Caki2 (cell line): Measurements from ENCODE around the gene BCL2L14. TPM values are rescaled to one million over a fixed set of nuclear protein-coding genes. Genes with fewer than 3 reads are reported as not detected.
"Not testable (repeated sequence)": the region's sequence is repeated elsewhere in the genome, so short reads cannot be mapped to it uniquely, and the experiment has no call there.

Experiments used
- DNase-seq: peaks from one replicate; pipeline ENCODE4 v3.0.0-alpha.2; 2015; ENCODE audit warnings: low read depth
- in situ Hi-C: cut with HindIII; loops from 2 replicates; pipeline ENCODE4 v1.10.0; 2016; ENCODE audit warnings: low sequenced_read_pairs, low pct_unique_long_range_greater_than_20kb, mixed read lengths
- total RNA-seq: library from RNA; depleted of rRNA; stranded (reverse); fragments of >200 nt; shearing (Covaris generic); gene quantifications from 2 replicates; pipeline ENCODE4 v1.2.3, GENCODE V29; 2014; ENCODE audit warnings: low replicate concordance; rRNA removed

The BCL2L14 gene
- total RNA-seq, 1 experiment from 2014 or later = not detected

DNA sequence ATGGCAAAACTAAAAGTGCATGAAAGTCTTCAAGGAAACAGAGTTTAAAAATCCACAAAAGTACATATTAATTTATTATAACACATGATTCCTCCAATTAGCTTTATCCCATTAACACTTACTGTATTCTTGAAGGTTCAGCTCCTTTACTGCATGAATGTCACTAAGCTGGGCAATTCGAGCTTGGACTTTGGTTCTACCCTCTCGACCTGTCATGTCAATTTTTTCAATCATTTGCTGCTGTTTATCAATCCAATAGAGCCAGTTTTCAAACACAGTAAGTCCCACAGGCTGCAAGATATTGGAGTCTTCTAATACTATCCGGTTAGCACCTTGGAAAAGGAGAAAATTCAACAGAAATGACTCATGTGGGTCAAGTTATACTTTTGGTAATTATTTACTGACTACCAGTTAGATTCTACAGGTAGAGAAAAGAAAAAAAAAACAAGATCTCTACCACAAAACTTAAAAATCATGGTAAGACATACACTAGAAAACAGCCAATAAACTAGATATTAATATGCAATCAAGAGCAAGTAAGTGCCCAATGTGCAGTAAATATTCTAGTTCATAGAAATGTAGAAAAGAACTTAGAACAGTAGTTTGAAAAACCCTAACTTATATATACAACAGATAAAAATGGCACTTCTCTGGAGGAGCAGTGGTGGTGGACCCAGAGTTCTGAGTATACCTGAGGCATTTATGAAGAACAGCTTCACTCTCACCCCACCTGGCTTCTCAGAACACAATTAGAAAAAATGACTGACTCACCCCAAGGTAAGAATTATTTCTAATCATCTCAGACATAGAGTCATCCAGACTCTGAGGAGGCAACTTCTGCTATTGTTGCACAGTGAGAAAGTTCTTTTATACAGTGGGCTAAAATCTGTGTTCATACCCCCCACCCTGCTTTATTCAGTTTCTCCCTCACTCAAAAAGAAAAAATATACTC lies 67.7 kb downstream of the BCL2L14 start:
- DNase-seq = peak; percentile 35

DNA sequence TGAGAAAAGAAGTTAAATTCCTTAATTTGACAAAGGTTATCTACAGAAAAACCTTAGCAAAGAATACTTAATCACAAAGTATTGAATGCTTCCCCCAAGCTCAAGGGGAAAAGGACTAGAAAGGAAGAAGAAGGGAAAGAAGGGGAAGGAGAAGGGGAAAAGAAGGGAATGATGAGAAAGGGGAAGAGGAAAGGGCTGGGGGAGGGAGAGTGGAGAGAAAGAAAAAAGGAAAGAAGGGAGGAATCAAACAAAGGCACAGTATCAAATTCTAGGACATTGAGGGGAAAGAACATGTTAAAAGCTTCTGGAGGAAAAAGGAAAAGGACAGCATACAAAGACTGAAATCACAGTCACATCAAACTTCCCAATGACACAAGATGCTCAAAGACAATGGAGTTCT lies 70.3 kb downstream of the BCL2L14 start:
- in situ Hi-C loops = no loop called here
- no peak for DNase-seq

More for the DNA sequence above, 67.7 kb downstream of the BCL2L14 start:
- in situ Hi-C loops = no loop called here

DNA sequence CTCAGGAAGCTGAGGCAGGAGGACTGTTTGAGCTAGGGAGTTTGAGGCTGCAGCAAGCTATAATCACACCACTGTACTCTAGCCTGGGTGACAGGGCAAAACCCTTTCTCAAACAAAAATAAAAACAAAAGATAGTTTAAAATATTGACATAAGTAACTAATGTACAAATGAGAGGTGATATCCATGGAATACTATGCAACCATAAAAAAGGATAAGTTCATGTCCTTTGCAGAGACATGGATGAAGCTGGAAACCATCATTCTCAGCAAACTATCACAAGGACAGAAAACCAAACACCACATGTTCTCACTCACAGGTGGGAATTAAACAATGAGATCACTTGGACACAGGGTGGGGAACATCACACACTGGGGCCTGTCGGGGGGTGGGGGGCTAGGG lies 73.8 kb downstream of the BCL2L14 start:
- DNase-seq, in situ Hi-C loops: not testable (repeated sequence)

DNA sequence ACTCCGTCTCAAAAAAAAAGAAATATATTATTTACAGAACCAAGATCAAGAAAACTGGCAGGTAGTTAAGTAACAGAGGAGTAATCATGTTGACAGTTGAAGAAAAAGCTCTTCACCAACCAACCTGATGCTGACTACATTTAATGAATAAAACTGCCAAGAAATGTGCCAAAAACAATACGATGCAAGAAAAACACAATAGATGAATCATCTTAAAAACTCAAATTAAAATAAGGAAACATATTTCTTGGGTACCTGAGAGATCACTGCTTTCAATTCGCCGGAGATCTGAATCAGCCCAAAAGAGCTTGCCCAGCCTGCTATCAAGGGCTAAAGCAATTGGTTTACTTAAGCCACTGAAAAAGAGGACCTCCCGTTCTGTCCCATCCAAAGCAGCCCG lies 76.4 kb downstream of the BCL2L14 start:
- in situ Hi-C loops = no loop called here
- no peak for DNase-seq

Other genes starting within 250 kb of the BCL2L14 start
- gene LRP6, start 196.1 kb downstream of the BCL2L14 start, total RNA-seq = 23.3 and 27.7 TPM in 2 replicates